ENCODE results near the gene BRSK1.
A peak's percentile ranks its signal among the peaks of the same experiment; 100 is the strongest.

The BRSK1 gene

GRCh38 chr19:55339105-55339888 lies 55.5 kb downstream of the BRSK1 start, which contains the start of gene KMT5C:
KMT5C (plus strand) TSS chr19:55339876; CDS start chr19:55341937, 2,061 bp downstream.
- DNase-seq = peak; percentile 100

- no peak for DNase-seq
These were observed 56.3 kb downstream of the BRSK1 start for GRCh38 chr19:55339889-55340783.

- no peak for DNase-seq
These were observed 57.0 kb downstream of the BRSK1 start for GRCh38 chr19:55340784-55341147.

GRCh38 chr19:55341171-55341588 lies 57.4 kb downstream of the BRSK1 start:
- DNase-seq = peak; percentile 60 to 64

GRCh38 chr19:55341595-55342531 lies 58.1 kb downstream of the BRSK1 start:
- DNase-seq = no peak

- DNase-seq = no peak
These were observed 60.6 kb downstream of the BRSK1 start for GRCh38 chr19:55344444-55344843.

- DNase-seq = no peak
These were observed 61.5 kb downstream of the BRSK1 start for GRCh38 chr19:55345101-55345817.

GRCh38 chr19:55345818-55346724 lies 62.3 kb downstream of the BRSK1 start:
- DNase-seq = no peak

GRCh38 chr19:55346725-55347441 lies 63.1 kb downstream of the BRSK1 start:
- DNase-seq = no peak

- no peak for DNase-seq
These were observed 63.7 kb downstream of the BRSK1 start for GRCh38 chr19:55347442-55348009.

- DNase-seq = no peak
These were observed 64.7 kb downstream of the BRSK1 start for GRCh38 chr19:55348317-55349034.

- DNase-seq = no peak
These were observed 67.0 kb downstream of the BRSK1 start for GRCh38 chr19:55350620-55351315.

- DNase-seq = no peak
These were observed 68.2 kb downstream of the BRSK1 start for GRCh38 chr19:55352040-55352439.

- DNase-seq = no peak
These were observed 68.8 kb downstream of the BRSK1 start for GRCh38 chr19:55352549-55353145.

- no peak for DNase-seq
These were observed 69.6 kb downstream of the BRSK1 start for GRCh38 chr19:55353356-55353802.

- DNase-seq = peak; percentile 43 to 61
These were observed 70.3 kb downstream of the BRSK1 start for GRCh38 chr19:55353803-55354697.

- DNase-seq = no peak
These were observed 71.0 kb downstream of the BRSK1 start, which contains the start of gene COX6B2 for GRCh38 chr19:55354698-55355212. COX6B2 (minus strand) TSS chr19:55354719; CDS start chr19:55354521, 198 bp downstream.
